Heart left ventricle (tissue), 13 donors: ENCODE results near the gene ECM1.

Source experiments
- CTCF ChIP-seq, 12 donors: fragments of 200-600 bp; sonication (generic) in 4 of 12; IDR thresholded peaks; one replicate each; pipeline versions ENCODE4 v1.5.0 to v1.8.0; 2018 to 2022; ENCODE audit warnings: antibody characterized with exemption in 12 of 12, mild to moderate bottlenecking in 5 of 12
- POLR2A ChIP-seq, 2 donors: fragments of 450-650 bp; IDR thresholded peaks; one replicate each; pipeline ENCODE4 v1.6.1; 2017; ENCODE audit warnings: antibody characterized with exemption in 2 of 2, mild to moderate bottlenecking in 2 of 2, moderate library complexity in 2 of 2
- donor health status: ischemic (EF 13 %, LVEDD 7.1; RV severe dilation, severe dysfunction).
- donor health status: DM: no; HTN: yes; CAD: no.
- donor health status: DM: no; HTN: no; CAD: no.
- donor health status: ischemic (EF 25% LVEDD 6.9; RV normal size, moderate dysfunction).
- donor health status: ischemic (EF 25% LVEDD 5.7; RV mildly dilated, moderate dysfunction).
- donor health status: ischemic (EF 35%, LVEDD 5.7; RV mildly dilated, moderate dysfunction).
- donor health status: nonischemic (EF 11% LVEDD 7.7; RV severe dilation, severe dysfunction).
- donor health status: DM: yes; HTN: yes; CAD: no.
- donor health status: PGD.
- donor health status: ischemic (EF 29% LVEDD 5.4; RV normal size, mild dysfunction).
- donor health status: nonischemic (EF 23%, LVEDD 6.1; RV moderate dilation, normal function).

GRCh38 chr1:150479927-150480352, 28.0 kb upstream of the ECM1 start:
- no peak for TF ChIP-seq POLR2A (IDR thresholded peaks at IDR 0.05)
- TF ChIP-seq CTCF (IDR thresholded peaks at IDR 0.05) = no peak
